Keratinocyte (primary cell): ENCODE measurements around the gene DFFB.

ENCODE experiments used
- EZH2 ChIP-seq: IDR thresholded peaks from one replicate; pipeline ENCODE4 v1.6.1; 2012; ENCODE audit warnings: inconsistent platforms, mild to moderate bottlenecking, low read length, moderate library complexity
- TF ChIP-seq, protein P1 (sequence below), 3 experiments: IDR thresholded peaks in 1 of 3; conservative IDR thresholded peaks in 1 of 3; optimal IDR thresholded peaks in 1 of 3; 2 replicates in 2 of 3; 3 replicates in 1 of 3; pipeline versions ENCODE3 to v1.5.1; 2011; ENCODE audit warnings: low read length in 3 of 3, mild to moderate bottlenecking in 3 of 3, moderate library complexity in 2 of 3, control low read depth in 1 of 3, inconsistent platforms in 1 of 3; ENCODE audit not compliant: insufficient read depth in 2 of 3; ENCODE audit errors: extremely low read depth in 1 of 3

DNA sequence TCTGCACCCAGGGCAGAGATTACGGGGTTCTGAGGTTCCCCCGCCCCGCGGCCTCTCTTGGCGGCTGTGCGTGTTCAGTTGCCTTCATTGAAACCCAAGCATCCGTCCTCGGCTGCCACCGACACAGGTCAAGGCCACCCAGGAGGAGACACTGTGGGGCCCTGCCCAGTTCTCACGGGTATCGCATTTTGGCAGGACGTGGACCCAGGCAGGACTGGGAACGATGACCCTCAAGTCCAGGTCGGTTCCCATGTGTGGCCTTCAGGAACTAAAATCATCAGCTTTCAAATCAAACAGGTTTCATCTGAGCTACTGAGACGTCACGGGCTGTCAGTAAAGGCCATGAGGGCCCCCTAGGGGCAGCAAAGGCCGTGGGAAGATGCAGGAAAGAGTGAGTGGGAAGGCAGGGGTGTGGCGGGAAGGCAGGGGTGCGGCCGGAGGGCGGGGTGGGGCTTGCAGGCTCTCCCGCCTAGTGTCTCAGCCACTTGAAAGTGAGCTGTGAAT lies 49.8 kb downstream of the DFFB start:
- TF ChIP-seq, protein P1, sequence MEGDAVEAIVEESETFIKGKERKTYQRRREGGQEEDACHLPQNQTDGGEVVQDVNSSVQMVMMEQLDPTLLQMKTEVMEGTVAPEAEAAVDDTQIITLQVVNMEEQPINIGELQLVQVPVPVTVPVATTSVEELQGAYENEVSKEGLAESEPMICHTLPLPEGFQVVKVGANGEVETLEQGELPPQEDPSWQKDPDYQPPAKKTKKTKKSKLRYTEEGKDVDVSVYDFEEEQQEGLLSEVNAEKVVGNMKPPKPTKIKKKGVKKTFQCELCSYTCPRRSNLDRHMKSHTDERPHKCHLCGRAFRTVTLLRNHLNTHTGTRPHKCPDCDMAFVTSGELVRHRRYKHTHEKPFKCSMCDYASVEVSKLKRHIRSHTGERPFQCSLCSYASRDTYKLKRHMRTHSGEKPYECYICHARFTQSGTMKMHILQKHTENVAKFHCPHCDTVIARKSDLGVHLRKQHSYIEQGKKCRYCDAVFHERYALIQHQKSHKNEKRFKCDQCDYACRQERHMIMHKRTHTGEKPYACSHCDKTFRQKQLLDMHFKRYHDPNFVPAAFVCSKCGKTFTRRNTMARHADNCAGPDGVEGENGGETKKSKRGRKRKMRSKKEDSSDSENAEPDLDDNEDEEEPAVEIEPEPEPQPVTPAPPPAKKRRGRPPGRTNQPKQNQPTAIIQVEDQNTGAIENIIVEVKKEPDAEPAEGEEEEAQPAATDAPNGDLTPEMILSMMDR (optimal IDR thresholded peaks at IDR 0.05 in 1 of 3, IDR thresholded peaks at IDR 0.05 in 1 of 3, conservative IDR thresholded peaks at IDR 0.05 in 1 of 3; ENCODE audit: extremely low read depth in 1 of 3, insufficient read depth in 2 of 3, low read length in 3 of 3), result peak in 1 of 3 experiments; percentile 22
- no peak for TF ChIP-seq EZH2
